Progenitor cell of endocrine pancreas (in vitro differentiated cells): Measurements from ENCODE around the gene WNT3A. TPM values are rescaled to one million over a fixed set of nuclear protein-coding genes. Genes with fewer than 3 reads are reported as not detected.

Source experiments
- DNase-seq: peaks from one replicate; pipeline ENCODE4 v3.0.0; 2021; ENCODE audit warnings: low spot score; ENCODE audit not compliant: unreplicated experiment
- H3K27ac Mint-ChIP-seq: 2 replicates; pipeline ENCODE4 v1.8.0; 2021; ENCODE audit warnings: mild to moderate bottlenecking, moderate library complexity, mixed read lengths
- H3K27me3 Mint-ChIP-seq: 2 replicates; pipeline ENCODE4 v1.8.0; 2021; ENCODE audit warnings: mixed read lengths
- H3K36me3 Mint-ChIP-seq: 2 replicates; pipeline ENCODE4 v1.8.0; 2022; ENCODE audit warnings: mixed read lengths; ENCODE audit not compliant: insufficient read depth
- H3K4me1 Mint-ChIP-seq: 2 replicates; pipeline ENCODE4 v1.8.0; 2021; ENCODE audit warnings: low read depth, mixed read lengths
- H3K4me3 Mint-ChIP-seq: 2 replicates; pipeline ENCODE4 v1.8.0; 2021; ENCODE audit warnings: low read depth, mild to moderate bottlenecking, moderate library complexity, mixed read lengths
- H3K9me3 Mint-ChIP-seq: 2 replicates; pipeline ENCODE4 v1.8.0; 2021; ENCODE audit warnings: low read depth, mixed read lengths
- total RNA-seq: library from RNA; stranded (reverse); gene quantifications from 2 replicates; pipeline ENCODE4 v1.2.1, GENCODE V29; 2021
- TF ChIP-seq, protein P1 (sequence below): fragments of 200-600 bp; sonication (generic); IDR thresholded peaks from one replicate; pipeline ENCODE4 v1.5.0; 2021; ENCODE audit warnings: antibody characterized with exemption, mild to moderate bottlenecking; ENCODE audit not compliant: unreplicated experiment

Gene WNT3A
- total RNA-seq, 1 donor from 2014 or later: not detected

DNA sequence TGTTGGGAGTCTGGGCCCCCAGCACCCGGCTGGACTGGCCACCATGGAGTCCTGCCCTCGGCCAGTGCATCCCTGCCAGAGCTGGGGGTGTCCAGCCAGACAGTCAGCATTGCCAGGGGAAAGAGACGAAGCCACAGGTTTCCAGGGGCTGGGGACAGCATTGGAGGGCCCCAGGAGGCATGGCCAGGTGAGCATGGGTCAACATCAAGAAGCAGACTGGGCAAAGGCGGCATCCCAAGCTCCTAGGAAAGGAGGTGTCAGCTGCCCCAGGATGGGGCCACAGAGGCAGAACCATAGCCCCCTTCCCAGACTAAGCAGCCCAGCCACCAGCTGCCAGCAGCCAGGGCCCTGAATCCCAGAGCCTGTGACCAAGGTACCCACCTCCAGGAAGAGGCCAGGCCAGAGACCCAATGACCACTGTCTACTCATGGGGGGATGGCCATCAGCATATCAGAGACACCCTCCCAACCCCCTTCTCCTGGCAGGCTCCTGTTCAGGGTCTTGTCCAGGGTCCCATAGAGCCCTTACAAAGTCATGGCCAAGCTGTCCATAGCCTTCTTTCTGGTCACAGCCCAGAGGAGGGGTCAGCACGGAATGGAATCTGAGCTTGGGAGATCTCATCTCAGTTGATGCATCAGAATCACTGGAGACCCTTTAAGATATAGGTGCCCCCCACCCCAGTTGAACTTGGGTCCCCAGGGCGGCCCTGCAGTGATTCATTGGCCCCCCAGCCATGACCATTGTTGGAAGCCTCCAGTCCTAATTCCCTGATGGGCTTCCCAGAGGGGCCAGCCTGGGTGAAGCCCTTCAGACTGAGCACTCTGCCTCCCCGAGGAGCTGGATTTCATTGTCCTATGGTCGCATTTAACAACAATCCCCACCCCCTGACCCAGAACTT is 32.5 kb downstream of the WNT3A start:
- no peak overlapping the region for H3K27ac Mint-ChIP-seq
- peaks cover 28% of the 10 kb centered on the region for H3K27me3 Mint-ChIP-seq
- no peak overlapping the region for H3K4me3 Mint-ChIP-seq
- no peaks in the 10 kb centered on the region for H3K9me3 Mint-ChIP-seq
- peaks cover 2% of the 10 kb centered on the region for H3K4me1 Mint-ChIP-seq
- TF ChIP-seq, protein P1, sequence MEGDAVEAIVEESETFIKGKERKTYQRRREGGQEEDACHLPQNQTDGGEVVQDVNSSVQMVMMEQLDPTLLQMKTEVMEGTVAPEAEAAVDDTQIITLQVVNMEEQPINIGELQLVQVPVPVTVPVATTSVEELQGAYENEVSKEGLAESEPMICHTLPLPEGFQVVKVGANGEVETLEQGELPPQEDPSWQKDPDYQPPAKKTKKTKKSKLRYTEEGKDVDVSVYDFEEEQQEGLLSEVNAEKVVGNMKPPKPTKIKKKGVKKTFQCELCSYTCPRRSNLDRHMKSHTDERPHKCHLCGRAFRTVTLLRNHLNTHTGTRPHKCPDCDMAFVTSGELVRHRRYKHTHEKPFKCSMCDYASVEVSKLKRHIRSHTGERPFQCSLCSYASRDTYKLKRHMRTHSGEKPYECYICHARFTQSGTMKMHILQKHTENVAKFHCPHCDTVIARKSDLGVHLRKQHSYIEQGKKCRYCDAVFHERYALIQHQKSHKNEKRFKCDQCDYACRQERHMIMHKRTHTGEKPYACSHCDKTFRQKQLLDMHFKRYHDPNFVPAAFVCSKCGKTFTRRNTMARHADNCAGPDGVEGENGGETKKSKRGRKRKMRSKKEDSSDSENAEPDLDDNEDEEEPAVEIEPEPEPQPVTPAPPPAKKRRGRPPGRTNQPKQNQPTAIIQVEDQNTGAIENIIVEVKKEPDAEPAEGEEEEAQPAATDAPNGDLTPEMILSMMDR: no peak
- H3K36me3 Mint-ChIP-seq: no peaks in the 10 kb centered on the region
- DNase-seq: no peak

DNA sequence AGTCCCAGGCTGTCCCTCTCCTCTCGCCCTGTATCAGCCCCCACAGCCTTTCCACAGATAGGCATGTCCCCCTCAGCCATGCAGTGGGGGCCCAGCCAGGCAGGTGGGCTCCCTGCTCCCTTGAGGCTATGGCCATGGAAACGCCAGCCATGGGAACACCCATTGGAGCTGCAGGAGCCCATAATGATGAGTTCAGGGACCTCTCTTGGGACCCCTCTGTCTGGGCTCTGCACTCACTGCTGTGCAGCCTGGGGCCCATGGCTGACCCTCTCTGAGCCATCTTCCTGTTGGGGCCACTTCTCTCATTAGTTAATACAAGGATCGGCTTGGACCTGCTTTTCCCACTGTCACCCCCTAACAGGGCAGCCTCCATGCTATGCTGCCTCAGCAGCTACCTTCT is 33.2 kb downstream of the WNT3A start:
- peaks cover 2% of the 10 kb centered on the region for H3K4me1 Mint-ChIP-seq
- no peak for DNase-seq
- H3K27ac Mint-ChIP-seq: no peak overlapping the region
- no peaks in the 10 kb centered on the region for H3K36me3 Mint-ChIP-seq
- H3K27me3 Mint-ChIP-seq: peaks cover 33% of the 10 kb centered on the region
- H3K4me3 Mint-ChIP-seq: no peak overlapping the region
- TF ChIP-seq, protein P1: no peak
- H3K9me3 Mint-ChIP-seq: no peaks in the 10 kb centered on the region

DNA sequence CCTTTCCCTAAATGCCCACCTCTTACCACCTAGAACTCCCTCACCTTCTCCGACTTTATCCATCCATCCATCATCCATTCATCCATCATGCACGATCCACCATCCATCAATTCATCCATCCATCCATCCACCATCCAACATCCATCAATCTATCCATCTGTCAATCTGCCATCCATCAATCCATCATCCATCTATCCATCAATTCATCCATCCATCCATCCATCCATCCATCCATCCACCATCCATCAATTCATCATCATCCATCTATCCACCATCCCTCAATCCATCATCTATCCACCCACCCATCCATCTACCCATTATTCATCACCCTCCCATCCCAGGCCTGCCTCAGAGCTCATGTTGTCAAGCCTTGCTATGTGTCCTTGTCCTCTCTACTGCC is 34.5 kb downstream of the WNT3A start:
- DNase-seq: no peak
- Mint-ChIP-seq H3K4me3 (no peak overlapping the region), H3K27me3 (peaks cover 38% of the 10 kb centered on the region), H3K9me3 (no peaks in the 10 kb centered on the region), H3K36me3 (no peaks in the 10 kb centered on the region), H3K27ac (no peak overlapping the region), H3K4me1 (peaks cover 2% of the 10 kb centered on the region)
- TF ChIP-seq, protein P1: no peak

DNA sequence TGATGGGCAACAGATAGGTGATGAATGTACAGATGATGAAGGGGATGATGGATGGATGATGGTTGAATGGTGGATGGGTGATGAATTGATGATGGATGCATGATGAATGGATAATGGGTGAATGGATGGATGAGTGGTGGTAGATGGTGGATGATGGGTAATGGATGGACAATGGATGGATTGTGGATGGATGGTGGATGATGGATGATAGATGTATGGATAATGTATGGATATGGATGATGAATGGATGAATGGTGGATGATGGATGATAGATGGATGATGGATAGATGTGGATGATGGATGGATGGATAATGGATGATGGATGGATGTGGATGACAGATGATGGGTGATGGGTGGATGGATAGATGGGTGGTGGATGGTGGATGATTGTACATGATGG is 35.7 kb downstream of the WNT3A start:
- Mint-ChIP-seq H3K9me3 (no peaks in the 10 kb centered on the region), H3K27me3 (peaks cover 37% of the 10 kb centered on the region), H3K27ac (no peak overlapping the region), H3K4me3 (no peak overlapping the region), H3K4me1 (peaks cover 2% of the 10 kb centered on the region), H3K36me3 (no peaks in the 10 kb centered on the region)
- TF ChIP-seq, protein P1: no peak
- no peak for DNase-seq

DNA sequence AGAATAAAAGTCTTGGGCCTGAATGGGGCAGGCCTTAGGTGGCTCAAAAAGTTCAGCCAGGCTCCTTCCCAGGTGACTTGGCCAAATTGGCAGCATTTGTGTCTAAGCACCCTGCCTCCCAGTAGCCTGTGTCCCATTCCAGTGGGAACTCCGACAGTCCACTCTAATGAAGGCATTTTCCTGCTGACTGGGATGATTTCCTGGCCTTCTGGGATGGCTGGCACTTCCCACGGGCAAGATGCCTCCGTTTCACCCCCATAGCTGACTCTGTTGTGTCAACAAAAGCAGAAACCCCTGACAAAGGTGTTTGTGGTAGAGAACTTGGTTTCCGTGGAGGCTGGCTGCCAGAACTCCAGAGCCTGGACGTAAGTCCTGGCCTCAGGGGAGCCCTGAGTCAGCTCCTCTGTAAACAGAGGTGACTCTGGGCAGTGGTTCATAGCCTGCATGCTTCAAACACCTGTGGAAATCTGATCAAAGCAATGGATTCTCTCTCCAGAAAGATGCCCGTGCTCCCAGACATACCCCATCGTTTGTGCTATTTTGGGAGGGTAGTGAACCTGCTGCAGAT is 36.6 kb downstream of the WNT3A start:
- no peaks in the 10 kb centered on the region for H3K36me3 Mint-ChIP-seq
- no peak overlapping the region for H3K27ac Mint-ChIP-seq
- TF ChIP-seq, protein P1: no peak
- H3K4me1 Mint-ChIP-seq: no peaks in the 10 kb centered on the region
- H3K27me3 Mint-ChIP-seq: peaks cover 38% of the 10 kb centered on the region
- DNase-seq: no peak
- no peak overlapping the region for H3K4me3 Mint-ChIP-seq
- H3K9me3 Mint-ChIP-seq: no peaks in the 10 kb centered on the region
